ENCODE measurements around the gene CCR2.
"Not testable (repeated sequence)": the region's sequence is repeated elsewhere in the genome, so short reads cannot be mapped to it uniquely, and the experiment has no call there.

The CCR2 gene

GRCh38 chr3:46353647-46354410 is at the start of gene CCR2:
CCR2 (plus strand) TSS chr3:46354111; CDS start chr3:46357528, 3,417 bp downstream.
- no peak for DNase-seq (ENCODE audit: low read depth in 2 of 2)

DNA sequence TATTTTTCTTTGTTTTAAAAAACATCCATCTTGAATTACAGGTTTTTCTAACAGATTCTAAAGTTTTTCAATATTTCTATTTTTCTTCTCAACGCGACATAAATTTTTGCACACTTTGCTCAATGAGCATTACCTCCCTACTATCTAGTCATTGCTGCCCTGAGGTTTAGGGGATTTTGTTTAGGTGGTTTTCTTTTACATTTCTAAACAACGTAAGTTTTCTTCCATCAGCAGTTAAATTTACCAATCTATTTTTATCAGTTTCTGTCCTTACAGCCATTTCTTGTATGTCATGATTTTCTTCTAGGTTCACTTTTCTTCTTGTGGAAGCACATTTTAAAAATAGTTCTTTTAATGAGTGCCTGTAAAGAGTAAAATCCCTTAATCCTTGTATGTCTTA is 49.2 kb upstream of the CCR2 start:
- no peak for DNase-seq (ENCODE audit: low read depth in 2 of 2)

- DNase-seq (ENCODE audit: low read depth in 2 of 2), result no peak
Observed at GRCh38 chr3:46312991-46313390, 40.9 kb upstream of the CCR2 start.

- DNase-seq (ENCODE audit: low read depth in 2 of 2), result no peak
Observed at GRCh38 chr3:46314517-46314916, 39.4 kb upstream of the CCR2 start.

GRCh38 chr3:46316206-46316605 is 37.7 kb upstream of the CCR2 start:
- no peak for DNase-seq (ENCODE audit: low read depth in 2 of 2)

- DNase-seq (ENCODE audit: low read depth in 2 of 2), result no peak
Observed at GRCh38 chr3:46318207-46318927, 35.5 kb upstream of the CCR2 start.

DNA sequence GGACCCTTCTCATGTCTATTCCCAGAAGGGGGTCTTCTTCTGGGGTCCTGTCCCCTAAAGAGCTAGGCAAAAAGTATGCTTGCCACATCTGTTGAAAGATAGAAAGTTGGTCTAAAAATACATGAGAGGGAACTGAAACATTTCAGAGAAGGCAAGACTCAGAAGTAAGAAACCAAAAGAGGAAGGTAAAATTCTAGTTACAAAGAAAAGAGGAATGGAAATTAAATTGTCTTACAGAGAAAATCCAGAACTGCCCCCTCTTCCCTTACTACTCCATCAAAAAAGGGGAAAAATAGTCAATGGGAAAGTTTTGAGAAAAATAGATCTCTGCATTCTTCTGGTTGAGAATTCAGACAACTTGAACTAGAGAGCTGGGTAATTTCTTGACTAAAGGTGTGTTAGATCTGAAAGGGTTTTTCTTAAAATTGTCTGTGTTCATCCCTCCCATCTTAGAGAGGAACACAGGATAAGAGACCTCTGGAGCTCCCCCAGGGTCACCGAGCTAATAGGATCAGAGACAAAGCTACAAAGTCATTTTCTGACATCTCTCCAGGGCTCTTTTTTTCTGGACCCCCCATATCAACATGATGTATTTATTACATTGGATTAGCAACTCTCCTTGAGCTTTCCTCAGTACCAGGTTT is 32.3 kb upstream of the CCR2 start:
- no peak for DNase-seq (ENCODE audit: low read depth in 2 of 2)

GRCh38 chr3:46324036-46324435 is 29.9 kb upstream of the CCR2 start:
- no peak for DNase-seq (ENCODE audit: low read depth in 2 of 2)

GRCh38 chr3:46325645-46326300 is 28.1 kb upstream of the CCR2 start:
- no peak for DNase-seq (ENCODE audit: low read depth in 2 of 2)

DNA sequence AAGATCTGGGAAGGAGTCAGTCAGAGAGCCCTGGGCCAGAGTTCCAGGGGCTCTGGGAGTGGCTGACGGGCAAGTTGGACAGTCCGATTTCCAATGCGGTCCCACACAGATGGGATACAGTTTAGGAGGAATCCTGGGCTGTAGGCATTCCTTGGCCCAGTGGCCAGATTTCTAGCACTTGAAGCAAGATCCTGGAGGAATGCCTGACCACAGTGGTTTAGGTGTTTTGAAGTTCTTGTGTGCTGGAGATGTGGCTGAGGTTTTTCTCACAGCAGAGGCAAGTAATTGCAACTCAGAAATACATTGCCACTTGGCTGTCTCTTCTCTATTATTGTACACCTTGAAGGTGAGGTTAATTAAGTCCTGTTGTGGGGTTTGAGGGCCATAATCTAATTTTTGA is 23.2 kb upstream of the CCR2 start:
- not testable (repeated sequence) for DNase-seq (ENCODE audit: low read depth in 2 of 2)

GRCh38 chr3:46334741-46335478 is 19.0 kb upstream of the CCR2 start:
- DNase-seq (ENCODE audit: low read depth in 2 of 2), result no peak

DNA sequence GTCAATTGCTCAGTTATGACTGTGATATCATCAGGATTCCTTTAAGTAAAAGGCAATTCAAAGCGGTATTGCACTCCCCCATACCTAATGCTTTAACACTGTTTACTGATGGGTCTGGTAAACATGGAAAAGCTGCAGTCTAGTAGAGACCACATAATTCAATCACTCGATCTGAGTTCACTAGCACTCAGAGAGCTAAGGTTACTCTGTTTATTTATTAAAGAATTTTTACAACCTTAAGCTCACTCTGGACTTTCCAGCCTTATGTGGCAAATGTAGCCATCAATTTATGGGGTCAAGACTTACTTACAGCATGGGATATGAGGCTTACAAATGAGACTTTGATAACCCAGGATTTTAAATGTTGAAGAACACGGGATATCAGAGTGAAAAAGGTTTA is 18.4 kb upstream of the CCR2 start:
- no peak for DNase-seq (ENCODE audit: low read depth in 2 of 2)

- DNase-seq (ENCODE audit: low read depth in 2 of 2), result no peak
Observed at GRCh38 chr3:46337911-46338310, 16.0 kb upstream of the CCR2 start.

GRCh38 chr3:46338840-46339239 is 15.1 kb upstream of the CCR2 start:
- no peak for DNase-seq (ENCODE audit: low read depth in 2 of 2)

DNA sequence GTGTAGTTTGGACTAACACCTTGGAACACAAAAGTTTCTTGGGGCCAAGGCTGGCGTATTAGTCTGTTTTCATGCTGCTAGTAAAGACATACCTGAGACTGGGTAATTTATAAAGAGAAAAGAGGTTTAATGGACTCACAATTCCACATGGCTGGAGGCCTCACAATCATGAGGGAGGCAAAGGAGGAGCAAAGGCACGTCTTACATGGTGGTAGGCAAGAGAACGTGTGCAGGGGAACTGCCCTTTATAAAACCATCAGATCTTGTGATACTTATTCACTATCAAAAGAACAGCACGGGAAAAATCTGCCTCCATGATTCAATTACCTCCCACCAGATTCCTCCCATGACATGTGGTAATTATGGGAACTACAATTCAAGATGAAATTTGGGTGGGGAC is 9.4 kb upstream of the CCR2 start:
- no peak for DNase-seq (ENCODE audit: low read depth in 2 of 2)

- no peak for DNase-seq (ENCODE audit: low read depth in 2 of 2)
Observed at GRCh38 chr3:46348823-46349482, 5.0 kb upstream of the CCR2 start.

DNA sequence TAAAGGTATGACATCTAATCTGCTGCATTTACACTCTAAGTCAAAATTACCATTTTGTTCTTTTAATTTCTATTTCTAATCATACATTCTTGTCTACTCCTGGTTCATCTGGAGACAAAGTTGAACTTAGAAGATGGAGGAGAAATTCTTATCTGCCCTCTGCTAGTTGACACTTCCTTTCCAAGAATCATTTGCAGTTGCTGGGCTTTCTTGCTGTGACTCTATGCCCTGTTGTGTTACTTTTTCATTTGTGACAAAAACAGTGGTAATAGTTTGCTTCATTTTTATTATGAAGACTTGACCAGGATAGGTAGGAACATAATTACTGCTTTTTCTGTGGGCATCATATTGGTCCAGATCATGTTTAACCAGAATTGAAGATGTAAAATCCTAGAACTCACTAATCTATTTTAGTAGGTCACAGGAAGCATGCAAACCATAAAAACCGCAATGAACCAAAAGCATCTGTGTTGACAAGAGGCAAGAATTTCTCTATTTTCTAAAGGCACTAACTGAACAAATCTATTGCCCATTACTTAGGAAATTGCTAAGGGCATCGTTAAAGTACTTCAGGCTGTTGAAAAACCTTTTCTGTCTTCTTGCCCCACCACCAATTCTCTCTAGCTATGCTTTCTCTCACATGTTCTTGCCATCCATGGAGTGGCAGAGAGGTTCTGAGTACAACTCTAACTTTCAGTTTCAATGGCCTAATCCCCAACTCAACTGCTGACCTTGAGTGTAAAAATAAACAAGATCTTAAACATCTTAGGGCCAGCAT is 4.2 kb upstream of the CCR2 start:
- DNase-seq (ENCODE audit: low read depth in 2 of 2), result no peak

GRCh38 chr3:46350262-46350565 is 3.7 kb upstream of the CCR2 start:
- DNase-seq (ENCODE audit: low read depth in 2 of 2), result no peak

GRCh38 chr3:46351646-46352045 is 2.3 kb upstream of the CCR2 start:
- DNase-seq (ENCODE audit: low read depth in 2 of 2), result no peak

GRCh38 chr3:46353090-46353489 is 821 bp upstream of the CCR2 start:
- no peak for DNase-seq (ENCODE audit: low read depth in 2 of 2)

DNA sequence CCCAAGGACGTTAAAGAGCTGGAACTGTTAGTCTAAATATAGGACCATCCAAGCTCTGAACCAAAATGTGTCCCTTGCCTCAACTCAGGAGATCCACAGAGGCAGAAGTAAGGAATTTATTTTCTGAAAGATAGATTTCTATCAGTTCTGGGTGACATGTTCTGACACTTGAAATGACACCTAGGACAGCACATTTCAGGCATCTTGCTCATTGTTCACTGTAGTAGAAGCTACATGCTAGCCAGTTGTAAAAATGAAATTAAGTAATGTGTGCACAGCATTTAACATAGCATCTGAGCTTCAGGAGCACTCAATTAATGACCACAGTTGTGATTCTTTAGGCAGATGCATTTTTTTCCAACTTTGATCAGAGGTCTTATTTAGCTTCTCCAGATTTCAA is 567 bp downstream of the CCR2 start:
- DNase-seq (ENCODE audit: low read depth in 2 of 2), result no peak
